ENCODE data around the gene RNU6-1.

The RNU6-1 gene

DNA sequence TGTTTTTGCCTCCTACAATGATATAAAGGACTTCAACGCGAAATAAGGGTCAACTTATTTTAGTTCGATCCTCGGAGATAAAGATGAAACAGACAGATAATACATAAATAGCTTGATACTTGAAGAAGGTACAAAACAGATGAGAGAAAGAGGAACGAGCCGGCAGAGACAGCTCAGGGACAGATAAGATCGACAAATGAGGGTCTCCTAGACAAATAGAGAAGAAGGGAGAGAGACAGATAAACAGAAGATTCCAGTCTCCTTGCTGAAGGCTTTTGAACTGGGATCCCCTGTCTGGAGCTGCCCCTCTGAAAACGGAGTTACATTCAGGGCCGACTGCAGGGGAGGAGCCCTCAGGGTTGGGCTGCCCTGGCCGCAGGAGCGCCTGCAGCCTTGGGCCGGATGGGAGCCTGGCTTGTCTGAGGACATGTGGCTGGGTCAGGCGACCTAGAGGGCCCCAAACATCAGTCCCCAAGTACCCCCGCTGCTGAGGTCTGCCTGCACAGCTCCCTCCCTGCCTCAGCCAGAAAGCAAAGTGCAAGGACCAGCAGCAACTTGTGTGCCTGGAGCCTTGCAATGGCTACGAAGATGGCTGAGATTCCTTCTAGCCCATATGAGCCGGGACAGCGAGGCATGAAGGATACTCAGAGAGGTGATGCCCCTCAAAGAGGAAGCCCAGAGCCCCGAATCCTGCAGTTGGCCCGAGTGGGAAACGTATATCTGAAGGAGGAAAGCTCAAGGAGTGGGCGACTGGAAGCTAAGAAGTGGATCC, 15.5 kb downstream of the RNU6-1 start:
- ChIA-PET POLR2A (interaction anchor here (1.3 to 1.5 kb wide), 3 partner anchors 16 to 303 kb away, joined by 3 to 4 read pairs (median 4); partner anchors contain the start of gene MAP2K5), CTCF (interaction anchor here (0.5 to 1.3 kb wide), 10 partner anchors 8 to 1233 kb away, joined by 3 to 5 read pairs (median 3); partner anchors contain the start of gene C15orf61)
- Histone ChIP-seq H3K4me3 (ENCODE audit: low read depth, low read length) (no peak overlapping the region), H3K4me1 (ENCODE audit: control insufficient read depth, insufficient read depth, low read length) (peaks cover 7% of the 10 kb centered on the region), H3K27ac (ENCODE audit: extremely low read depth, low read depth, low read length) (no peak overlapping the region), H3K9me3 (ENCODE audit: control insufficient read depth, insufficient read depth, low read depth, low read length) (no peaks in the 10 kb centered on the region), H3K36me3 (ENCODE audit: control insufficient read depth in 2 of 2, insufficient read depth in 1 of 2, low read length in 2 of 2) (no peaks in the 10 kb centered on the region)
- TF ChIP-seq ZNF544 (tag by site-specific recombination; IDR thresholded peaks at IDR 0.05) = no peak
- no peak for TF ChIP-seq ZBTB7A (tag by site-specific recombination; IDR thresholded peaks at IDR 0.05; ENCODE audit: low read depth)
- peak; percentile 20 for TF ChIP-seq ZBTB17 (tag by site-specific recombination; IDR thresholded peaks at IDR 0.05)
- TF ChIP-seq IKZF3 (tag by site-specific recombination; IDR thresholded peaks at IDR 0.05) = no peak
- TF ChIP-seq, protein P1, sequence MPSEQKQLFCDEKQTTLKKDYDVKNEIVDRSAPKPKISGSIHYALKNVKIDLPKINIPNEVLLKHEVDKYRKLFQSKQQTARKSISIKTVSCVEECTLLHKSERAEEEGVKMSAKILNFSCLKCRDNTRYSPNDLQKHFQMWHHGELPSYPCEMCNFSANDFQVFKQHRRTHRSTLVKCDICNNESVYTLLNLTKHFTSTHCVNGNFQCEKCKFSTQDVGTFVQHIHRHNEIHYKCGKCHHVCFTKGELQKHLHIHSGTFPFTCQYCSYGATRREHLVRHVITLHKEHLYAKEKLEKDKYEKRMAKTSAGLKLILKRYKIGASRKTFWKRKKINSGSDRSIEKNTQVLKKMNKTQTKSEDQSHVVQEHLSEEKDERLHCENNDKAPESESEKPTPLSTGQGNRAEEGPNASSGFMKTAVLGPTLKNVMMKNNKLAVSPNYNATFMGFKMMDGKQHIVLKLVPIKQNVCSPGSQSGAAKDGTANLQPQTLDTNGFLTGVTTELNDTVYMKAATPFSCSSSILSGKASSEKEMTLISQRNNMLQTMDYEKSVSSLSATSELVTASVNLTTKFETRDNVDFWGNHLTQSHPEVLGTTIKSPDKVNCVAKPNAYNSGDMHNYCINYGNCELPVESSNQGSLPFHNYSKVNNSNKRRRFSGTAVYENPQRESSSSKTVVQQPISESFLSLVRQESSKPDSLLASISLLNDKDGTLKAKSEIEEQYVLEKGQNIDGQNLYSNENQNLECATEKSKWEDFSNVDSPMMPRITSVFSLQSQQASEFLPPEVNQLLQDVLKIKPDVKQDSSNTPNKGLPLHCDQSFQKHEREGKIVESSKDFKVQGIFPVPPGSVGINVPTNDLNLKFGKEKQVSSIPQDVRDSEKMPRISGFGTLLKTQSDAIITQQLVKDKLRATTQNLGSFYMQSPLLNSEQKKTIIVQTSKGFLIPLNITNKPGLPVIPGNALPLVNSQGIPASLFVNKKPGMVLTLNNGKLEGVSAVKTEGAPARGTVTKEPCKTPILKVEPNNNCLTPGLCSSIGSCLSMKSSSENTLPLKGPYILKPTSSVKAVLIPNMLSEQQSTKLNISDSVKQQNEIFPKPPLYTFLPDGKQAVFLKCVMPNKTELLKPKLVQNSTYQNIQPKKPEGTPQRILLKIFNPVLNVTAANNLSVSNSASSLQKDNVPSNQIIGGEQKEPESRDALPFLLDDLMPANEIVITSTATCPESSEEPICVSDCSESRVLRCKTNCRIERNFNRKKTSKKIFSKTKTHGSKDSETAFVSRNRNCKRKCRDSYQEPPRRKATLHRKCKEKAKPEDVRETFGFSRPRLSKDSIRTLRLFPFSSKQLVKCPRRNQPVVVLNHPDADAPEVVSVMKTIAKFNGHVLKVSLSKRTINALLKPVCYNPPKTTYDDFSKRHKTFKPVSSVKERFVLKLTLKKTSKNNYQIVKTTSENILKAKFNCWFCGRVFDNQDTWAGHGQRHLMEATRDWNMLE (tag by site-specific recombination; conservative IDR thresholded peaks at IDR 0.05; ENCODE audit: low read depth) = no peak
- TF ChIP-seq EGR2 (tag by site-specific recombination; IDR thresholded peaks at IDR 0.05; ENCODE audit: low read depth) = no peak
- TF ChIP-seq KLF1 (tag by site-specific recombination; IDR thresholded peaks at IDR 0.05) = no peak
- TF ChIP-seq, protein P2, sequence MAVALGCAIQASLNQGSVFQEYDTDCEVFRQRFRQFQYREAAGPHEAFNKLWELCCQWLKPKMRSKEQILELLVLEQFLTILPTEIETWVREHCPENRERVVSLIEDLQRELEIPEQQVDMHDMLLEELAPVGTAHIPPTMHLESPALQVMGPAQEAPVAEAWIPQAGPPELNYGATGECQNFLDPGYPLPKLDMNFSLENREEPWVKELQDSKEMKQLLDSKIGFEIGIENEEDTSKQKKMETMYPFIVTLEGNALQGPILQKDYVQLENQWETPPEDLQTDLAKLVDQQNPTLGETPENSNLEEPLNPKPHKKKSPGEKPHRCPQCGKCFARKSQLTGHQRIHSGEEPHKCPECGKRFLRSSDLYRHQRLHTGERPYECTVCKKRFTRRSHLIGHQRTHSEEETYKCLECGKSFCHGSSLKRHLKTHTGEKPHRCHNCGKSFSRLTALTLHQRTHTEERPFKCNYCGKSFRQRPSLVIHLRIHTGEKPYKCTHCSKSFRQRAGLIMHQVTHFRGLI (tag by site-specific recombination; IDR thresholded peaks at IDR 0.05) = no peak
- no peak for TF ChIP-seq ZNF404 (tag by site-specific recombination; IDR thresholded peaks at IDR 0.05)
- no peak for TF ChIP-seq ZNF174 (tag by site-specific recombination; IDR thresholded peaks at IDR 0.05)
- no peak for TF ChIP-seq ZNF114 (tag by site-specific recombination; IDR thresholded peaks at IDR 0.05)
- no peak for TF ChIP-seq ZNF23 (tag by site-specific recombination; IDR thresholded peaks at IDR 0.05; ENCODE audit: borderline replicate concordance)
- no peak for TF ChIP-seq KLF9 (tag by site-specific recombination; IDR thresholded peaks at IDR 0.05; ENCODE audit: low read depth)
- TF ChIP-seq ZNF335 (tag by site-specific recombination; conservative IDR thresholded peaks at IDR 0.05) = 0 out of 2 replicates have a peak, but pooled peaks have one; percentile 11
- TF ChIP-seq ZNF366 (tag by site-specific recombination; conservative IDR thresholded peaks at IDR 0.05) = 0 out of 2 replicates have a peak, but pooled peaks have one; percentile 15
- TF ChIP-seq YY2 (tag by site-specific recombination; IDR thresholded peaks at IDR 0.05) = no peak
- no peak for TF ChIP-seq ZNF311 (tag by site-specific recombination; IDR thresholded peaks at IDR 0.05; ENCODE audit: borderline replicate concordance)
- no peak for TF ChIP-seq KLF8 (tag by site-specific recombination; IDR thresholded peaks at IDR 0.05)
- TF ChIP-seq ZFP69B (tag by site-specific recombination; IDR thresholded peaks at IDR 0.05) = no peak
- TF ChIP-seq ZNF391 (tag by site-specific recombination; IDR thresholded peaks at IDR 0.05; ENCODE audit: borderline replicate concordance, low read depth) = no peak
- no peak for TF ChIP-seq ZNF529 (tag by site-specific recombination; IDR thresholded peaks at IDR 0.05; ENCODE audit: insufficient replicate concordance)
- no peak for TF ChIP-seq TRIM28 (IDR thresholded peaks at IDR 0.05; ENCODE audit: borderline replicate concordance, low read length)
- no peak for TF ChIP-seq ZNF223 (tag by site-specific recombination; IDR thresholded peaks at IDR 0.05)
- TF ChIP-seq, protein P3, sequence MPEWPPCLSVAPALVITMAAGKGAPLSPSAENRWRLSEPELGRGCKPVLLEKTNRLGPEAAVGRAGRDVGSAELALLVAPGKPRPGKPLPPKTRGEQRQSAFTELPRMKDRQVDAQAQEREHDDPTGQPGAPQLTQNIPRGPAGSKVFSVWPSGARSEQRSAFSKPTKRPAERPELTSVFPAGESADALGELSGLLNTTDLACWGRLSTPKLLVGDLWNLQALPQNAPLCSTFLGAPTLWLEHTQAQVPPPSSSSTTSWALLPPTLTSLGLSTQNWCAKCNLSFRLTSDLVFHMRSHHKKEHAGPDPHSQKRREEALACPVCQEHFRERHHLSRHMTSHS (tag by site-specific recombination; IDR thresholded peaks at IDR 0.05) = no peak
- TF ChIP-seq GLIS2 (tag by site-specific recombination; IDR thresholded peaks at IDR 0.05) = no peak; the same call in 1 of the 2 replicates
- TF ChIP-seq ZNF600 (tag by site-specific recombination; IDR thresholded peaks at IDR 0.05) = no peak
- TF ChIP-seq ZNF138 (tag by site-specific recombination; IDR thresholded peaks at IDR 0.05; ENCODE audit: borderline replicate concordance) = no peak
- TF ChIP-seq, protein P4, sequence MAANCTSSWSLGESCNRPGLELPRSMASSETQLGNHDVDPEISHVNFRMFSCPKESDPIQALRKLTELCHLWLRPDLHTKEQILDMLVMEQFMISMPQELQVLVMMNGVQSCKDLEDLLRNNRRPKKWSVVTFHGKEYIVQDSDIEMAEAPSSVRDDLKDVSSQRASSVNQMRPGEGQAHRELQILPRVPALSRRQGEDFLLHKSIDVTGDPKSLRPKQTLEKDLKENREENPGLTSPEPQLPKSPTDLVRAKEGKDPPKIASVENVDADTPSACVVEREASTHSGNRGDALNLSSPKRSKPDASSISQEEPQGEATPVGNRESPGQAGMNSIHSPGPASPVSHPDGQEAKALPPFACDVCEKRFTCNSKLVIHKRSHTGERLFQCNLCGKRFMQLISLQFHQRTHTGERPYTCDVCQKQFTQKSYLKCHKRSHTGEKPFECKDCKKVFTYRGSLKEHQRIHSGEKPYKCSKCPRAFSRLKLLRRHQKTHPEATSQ (tag by site-specific recombination; IDR thresholded peaks at IDR 0.05) = no peak
- no peak for TF ChIP-seq GLIS1 (tag by site-specific recombination; IDR thresholded peaks at IDR 0.05)
- TF ChIP-seq ZNF292 (tag by site-specific recombination; IDR thresholded peaks at IDR 0.05; ENCODE audit: borderline replicate concordance, low read depth) = no peak
- no peak for TF ChIP-seq ZNF184 (tag by site-specific recombination; IDR thresholded peaks at IDR 0.05)

Data from HEK293 (cell line).